Astrocyte of the spinal cord (primary cell): ENCODE data around the gene INPP5A.
"Not testable (repeated sequence)": the region's sequence is repeated elsewhere in the genome, so short reads cannot be mapped to it uniquely, and the experiment has no call there.

Experiments
- DNase-seq: peaks from one replicate; pipeline ENCODE4 v3.0.0; 2011; ENCODE audit warnings: low read depth, low spot score
- H3K4me3 ChIP-seq: 2 replicates; pipeline ENCODE4 v1.5.1; 2011; ENCODE audit warnings: low read depth, mild to moderate bottlenecking, low read length, moderate library complexity
- in situ Hi-C: cut with HindIII; loops from 2 replicates; pipeline ENCODE4 v1.10.0; 2017; ENCODE audit warnings: low sequenced_read_pairs
- TF ChIP-seq, protein P1 (sequence below): IDR thresholded peaks from 2 replicates; pipeline ENCODE4 v1.5.1; 2012; ENCODE audit warnings: low read depth, mild to moderate bottlenecking, low read length, inconsistent platforms

INPP5A gene

DNA sequence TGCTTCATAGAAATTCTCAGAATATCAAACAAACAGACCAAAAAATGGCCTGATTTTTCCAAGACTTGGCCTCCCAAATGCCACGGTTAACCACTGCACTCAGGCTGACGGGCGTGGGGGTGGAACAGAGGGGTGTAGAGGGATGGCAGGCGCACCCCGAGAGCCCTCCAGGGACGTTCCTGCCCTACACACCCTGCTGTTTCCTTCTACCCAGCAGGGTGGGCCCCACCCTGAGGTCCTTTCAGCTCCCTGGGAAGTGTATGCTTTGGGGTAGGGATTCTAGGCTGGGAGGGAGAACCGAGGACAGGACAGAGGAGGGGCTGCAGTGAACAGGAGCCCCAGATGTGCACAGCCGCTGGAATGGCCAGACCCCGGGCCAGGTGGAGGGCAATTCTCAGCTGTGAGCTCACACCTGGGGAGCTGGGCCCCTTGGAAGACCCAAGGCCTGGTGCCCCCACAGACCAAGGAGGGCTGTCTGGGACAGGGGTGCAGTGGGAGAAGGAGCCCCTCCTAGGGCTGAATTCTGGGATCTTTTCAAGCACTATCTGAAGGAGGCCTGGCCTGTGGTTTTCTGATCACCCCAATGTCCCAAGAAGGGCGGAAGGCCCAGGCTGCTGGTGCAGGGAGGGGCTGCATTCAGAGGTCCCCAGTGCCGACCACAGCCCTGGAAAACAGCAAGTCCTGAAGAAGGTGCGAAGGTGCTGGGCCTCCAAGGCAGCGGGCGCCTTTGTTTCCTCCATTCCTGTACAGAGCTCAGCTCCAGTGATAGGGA lies 32.9 kb upstream of the INPP5A start:
- in situ Hi-C loops, result no loop called here
- no peak overlapping the region for H3K4me3 ChIP-seq
- DNase-seq, result no peak
- TF ChIP-seq, protein P1, sequence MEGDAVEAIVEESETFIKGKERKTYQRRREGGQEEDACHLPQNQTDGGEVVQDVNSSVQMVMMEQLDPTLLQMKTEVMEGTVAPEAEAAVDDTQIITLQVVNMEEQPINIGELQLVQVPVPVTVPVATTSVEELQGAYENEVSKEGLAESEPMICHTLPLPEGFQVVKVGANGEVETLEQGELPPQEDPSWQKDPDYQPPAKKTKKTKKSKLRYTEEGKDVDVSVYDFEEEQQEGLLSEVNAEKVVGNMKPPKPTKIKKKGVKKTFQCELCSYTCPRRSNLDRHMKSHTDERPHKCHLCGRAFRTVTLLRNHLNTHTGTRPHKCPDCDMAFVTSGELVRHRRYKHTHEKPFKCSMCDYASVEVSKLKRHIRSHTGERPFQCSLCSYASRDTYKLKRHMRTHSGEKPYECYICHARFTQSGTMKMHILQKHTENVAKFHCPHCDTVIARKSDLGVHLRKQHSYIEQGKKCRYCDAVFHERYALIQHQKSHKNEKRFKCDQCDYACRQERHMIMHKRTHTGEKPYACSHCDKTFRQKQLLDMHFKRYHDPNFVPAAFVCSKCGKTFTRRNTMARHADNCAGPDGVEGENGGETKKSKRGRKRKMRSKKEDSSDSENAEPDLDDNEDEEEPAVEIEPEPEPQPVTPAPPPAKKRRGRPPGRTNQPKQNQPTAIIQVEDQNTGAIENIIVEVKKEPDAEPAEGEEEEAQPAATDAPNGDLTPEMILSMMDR, result no peak

DNA sequence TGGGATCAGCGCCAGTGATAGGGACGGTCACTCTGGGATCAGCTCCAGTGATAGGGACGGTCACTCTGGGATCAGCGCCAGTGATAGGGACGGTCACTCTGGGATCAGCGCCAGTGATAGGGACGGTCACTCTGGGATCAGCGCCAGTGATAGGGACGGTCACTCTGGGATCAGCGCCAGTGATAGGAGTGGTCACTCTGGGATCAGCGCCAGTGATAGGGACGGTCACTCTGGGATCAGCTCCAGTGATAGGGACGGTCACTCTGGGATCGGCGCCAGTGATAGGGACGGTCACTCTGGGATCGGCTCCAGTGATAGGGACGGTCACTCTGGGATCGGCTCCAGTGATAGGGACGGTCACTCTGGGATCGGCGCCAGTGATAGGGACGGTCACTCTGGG lies 32.0 kb upstream of the INPP5A start:
- DNase-seq, H3K4me3 ChIP-seq, in situ Hi-C loops: not testable (repeated sequence)

DNA sequence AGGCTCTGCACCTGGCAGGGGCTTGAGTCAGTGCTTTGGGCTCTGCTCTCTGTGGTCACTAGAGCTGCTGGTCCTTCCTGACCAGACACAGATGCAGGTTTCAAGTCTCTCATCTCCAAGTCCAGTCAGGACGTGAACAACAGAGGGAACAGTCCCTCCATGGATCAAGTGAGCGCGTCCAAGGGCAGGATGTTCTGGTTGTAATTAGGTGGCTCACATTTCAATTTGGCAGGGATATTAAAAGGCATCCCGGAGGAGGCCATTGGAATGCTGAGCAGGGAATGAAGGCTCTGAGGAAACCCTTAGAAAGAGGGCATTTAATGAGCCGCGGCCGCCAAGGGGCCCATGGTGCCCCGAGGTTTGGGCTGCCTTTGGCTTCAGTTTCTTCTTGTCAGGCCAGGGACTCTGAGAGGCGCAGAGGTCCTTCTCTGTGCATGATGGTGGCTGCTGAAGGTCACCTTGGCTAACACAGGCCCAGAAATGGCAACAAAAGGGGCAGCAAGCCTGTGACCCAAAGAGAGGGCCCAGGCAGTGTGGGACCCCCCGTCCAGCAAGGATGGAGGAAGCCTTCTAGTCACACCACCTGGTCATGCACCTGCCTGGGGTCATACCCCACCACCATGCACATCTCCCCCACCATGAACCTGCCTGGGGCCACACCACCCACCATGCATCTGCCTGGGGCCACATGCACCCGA lies 30.7 kb upstream of the INPP5A start:
- H3K4me3 ChIP-seq, result no peak overlapping the region
- TF ChIP-seq, protein P1, result no peak
- peak; percentile 43 for DNase-seq
- in situ Hi-C loops, result no loop called here

DNA sequence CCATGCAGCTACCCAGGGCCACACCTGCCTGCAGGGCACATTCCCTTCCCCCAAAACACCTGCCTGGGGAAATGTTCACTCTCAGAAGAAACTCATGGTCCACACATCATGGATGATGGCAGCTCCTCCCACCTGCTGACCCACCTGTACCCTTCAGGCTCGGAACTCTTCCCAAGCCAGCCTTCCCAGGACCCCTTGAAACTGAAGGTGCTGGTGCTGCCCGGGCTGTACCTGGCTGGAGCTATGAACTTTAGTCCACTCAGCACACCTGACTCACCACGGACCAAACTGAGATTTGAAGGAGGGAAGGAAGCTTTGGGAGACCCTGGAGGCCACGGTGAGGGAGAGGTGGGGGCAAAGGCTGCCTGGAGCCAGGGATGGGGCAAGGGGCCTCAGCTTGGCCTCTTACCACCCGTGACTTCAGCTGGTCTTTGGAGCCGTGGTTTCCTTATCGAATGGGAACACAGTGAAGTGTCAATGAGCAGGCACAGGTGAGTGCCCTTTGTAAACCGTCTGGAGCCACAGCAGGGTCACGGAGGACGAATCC lies 30.1 kb upstream of the INPP5A start:
- no peak for DNase-seq
- TF ChIP-seq, protein P1, result no peak
- H3K4me3 ChIP-seq, result no peak overlapping the region
- in situ Hi-C loops, result no loop called here

DNA sequence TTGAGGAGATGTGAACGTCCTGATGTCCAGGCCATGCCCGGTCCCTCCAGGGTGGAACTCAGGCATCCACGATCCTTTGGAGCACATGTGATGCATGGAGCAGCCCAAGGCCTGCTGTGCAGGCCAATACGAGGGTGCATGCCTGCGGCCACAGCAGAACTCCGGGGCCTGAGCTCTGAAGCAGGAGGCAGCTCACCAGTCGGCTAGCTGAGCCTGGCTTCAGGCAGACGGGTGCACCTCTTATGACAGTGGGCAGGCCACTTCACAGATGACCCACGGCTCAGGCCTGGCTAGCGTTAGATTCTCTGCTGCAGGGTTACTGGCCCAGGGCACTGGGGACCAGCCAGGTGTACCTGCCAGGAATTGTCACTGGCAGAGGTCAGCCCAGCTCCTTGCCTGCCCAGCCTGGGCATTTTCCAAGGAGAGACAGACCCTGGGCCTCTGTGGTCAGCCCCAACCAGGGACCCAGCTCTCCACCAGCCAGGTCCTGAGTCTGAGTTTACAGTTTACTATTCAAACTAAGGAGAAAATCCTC lies 29.6 kb upstream of the INPP5A start:
- DNase-seq, result no peak
- TF ChIP-seq, protein P1, result no peak
- no peak overlapping the region for H3K4me3 ChIP-seq
- in situ Hi-C loops, result no loop called here

DNA sequence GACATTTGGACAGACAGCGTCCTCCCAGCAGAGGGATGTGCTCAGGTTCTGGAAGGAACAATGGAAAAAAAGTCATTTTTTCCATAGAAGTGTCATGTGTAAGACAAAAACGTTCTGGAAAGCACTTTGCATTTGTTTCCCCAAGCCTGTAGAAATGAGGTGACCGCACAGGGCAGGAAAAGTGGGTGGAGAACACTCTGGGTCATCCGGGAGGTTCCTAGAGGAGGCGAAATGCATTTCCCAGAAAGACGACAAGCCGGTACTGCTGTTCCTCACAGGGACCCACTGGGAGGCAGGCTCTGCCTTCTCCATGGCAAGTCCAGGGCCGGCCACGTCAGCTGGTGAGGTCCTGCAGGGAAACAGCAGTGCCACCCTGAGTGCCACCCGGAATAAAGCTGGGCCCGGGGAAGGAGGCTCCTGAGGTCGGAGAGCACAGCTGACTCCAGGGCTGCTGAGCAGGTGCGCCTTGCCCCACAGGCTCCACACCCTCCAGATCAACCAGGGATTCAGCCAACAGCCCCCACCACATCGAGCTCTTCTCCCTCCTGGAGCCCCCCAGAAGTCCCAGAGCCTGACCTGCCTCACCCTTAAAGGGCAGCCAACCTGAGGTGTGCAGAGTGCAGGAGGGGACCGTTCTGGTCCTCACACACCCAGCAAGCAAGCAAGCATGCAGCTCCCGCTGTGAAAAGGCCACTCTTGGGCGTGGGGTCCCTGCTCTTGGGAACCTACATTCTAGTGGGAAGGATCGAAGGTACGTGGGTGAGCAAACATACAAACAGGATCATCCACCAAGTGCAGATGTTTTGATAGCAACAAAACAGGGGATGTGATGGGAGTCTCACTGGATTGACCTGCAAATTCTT lies 28.8 kb upstream of the INPP5A start:
- no peak for DNase-seq
- H3K4me3 ChIP-seq, result no peak overlapping the region
- TF ChIP-seq, protein P1, result no peak
- in situ Hi-C loops, result no loop called here
